Ishikawa (cell line): Measurements from ENCODE around the gene HIPK1.

Experiments
- CEBPB ChIP-seq: IDR thresholded peaks from 2 replicates; pipeline ENCODE4 v1.6.1; 2012
- CREB1 ChIP-seq: IDR thresholded peaks from 2 replicates; pipeline ENCODE4 v1.6.1; 2012; ENCODE audit warnings: low read depth
- EGR1 ChIP-seq: IDR thresholded peaks from 2 replicates; pipeline ENCODE4 v1.6.1; 2012
- EP300 ChIP-seq: IDR thresholded peaks from 2 replicates; pipeline ENCODE4 v1.6.1; 2012; ENCODE audit warnings: borderline replicate concordance
- FOXM1 ChIP-seq: IDR thresholded peaks from 2 replicates; pipeline ENCODE4 v1.6.1; 2012; ENCODE audit warnings: low read depth, borderline replicate concordance
- MAX ChIP-seq: IDR thresholded peaks from 2 replicates; pipeline ENCODE4 v1.6.1; 2012
- NFIC ChIP-seq: IDR thresholded peaks from 2 replicates; pipeline ENCODE4 v1.6.1; 2012
- RAD21 ChIP-seq: IDR thresholded peaks from 2 replicates; pipeline ENCODE4 v1.6.1; 2012; ENCODE audit warnings: low read depth
- REST ChIP-seq: IDR thresholded peaks from 2 replicates; pipeline ENCODE4 v1.6.1; 2012; ENCODE audit warnings: low read depth, mild to moderate bottlenecking
- TAF1 ChIP-seq: IDR thresholded peaks from 2 replicates; pipeline ENCODE4 v1.6.1; 2012; ENCODE audit warnings: low read depth, mild to moderate bottlenecking
- TCF12 ChIP-seq: IDR thresholded peaks from 2 replicates; pipeline ENCODE4 v1.6.1; 2012; ENCODE audit warnings: low read depth
- TEAD4 ChIP-seq: IDR thresholded peaks from 2 replicates; pipeline ENCODE4 v1.6.1; 2012
- USF1 ChIP-seq: IDR thresholded peaks from 2 replicates; pipeline ENCODE4 v1.6.1; 2012
- YY1 ChIP-seq: IDR thresholded peaks from 2 replicates; pipeline ENCODE4 v1.6.1; 2012; ENCODE audit warnings: low read depth
- ZBTB7A ChIP-seq: IDR thresholded peaks from 2 replicates; pipeline ENCODE4 v1.6.1; 2012; ENCODE audit warnings: low read depth

HIPK1 gene

GRCh38 chr1:113918243-113918642 is 10.9 kb upstream of the HIPK1 start:
- no peak for TF ChIP-seq REST
- TF ChIP-seq ZBTB7A, result no peak
- no peak for TF ChIP-seq CREB1

- no peak for TF ChIP-seq EGR1
- no peak for TF ChIP-seq MAX
- no peak for TF ChIP-seq FOXM1
- no peak for TF ChIP-seq CEBPB
- TF ChIP-seq NFIC, result no peak
- no peak for TF ChIP-seq USF1
- no peak for TF ChIP-seq ZBTB7A
- no peak for TF ChIP-seq YY1
- no peak for TF ChIP-seq CREB1
- no peak for TF ChIP-seq TEAD4
- TF ChIP-seq EP300, result no peak
- no peak for TF ChIP-seq TCF12
- no peak for TF ChIP-seq TAF1
- no peak for TF ChIP-seq REST
- no peak for TF ChIP-seq RAD21
Measured at GRCh38 chr1:113922957-113923356, 6.2 kb upstream of the HIPK1 start.

GRCh38 chr1:113924473-113924872 is 4.7 kb upstream of the HIPK1 start:
- TF ChIP-seq YY1 (no peak), EP300 (no peak), NFIC (no peak), MAX (no peak), TCF12 (no peak), TAF1 (no peak), TEAD4 (no peak), RAD21 (no peak), REST (no peak), CEBPB (no peak), FOXM1 (no peak), CREB1 (no peak), EGR1 (no peak), ZBTB7A (no peak), USF1 (no peak)

- TF ChIP-seq USF1 (no peak), ZBTB7A (no peak), FOXM1 (no peak), CREB1 (no peak), TAF1 (no peak), YY1 (no peak)
Measured at GRCh38 chr1:113928187-113928930, 765 bp upstream of the HIPK1 start.
